ENCODE data around the gene ERGIC1.

DNA sequence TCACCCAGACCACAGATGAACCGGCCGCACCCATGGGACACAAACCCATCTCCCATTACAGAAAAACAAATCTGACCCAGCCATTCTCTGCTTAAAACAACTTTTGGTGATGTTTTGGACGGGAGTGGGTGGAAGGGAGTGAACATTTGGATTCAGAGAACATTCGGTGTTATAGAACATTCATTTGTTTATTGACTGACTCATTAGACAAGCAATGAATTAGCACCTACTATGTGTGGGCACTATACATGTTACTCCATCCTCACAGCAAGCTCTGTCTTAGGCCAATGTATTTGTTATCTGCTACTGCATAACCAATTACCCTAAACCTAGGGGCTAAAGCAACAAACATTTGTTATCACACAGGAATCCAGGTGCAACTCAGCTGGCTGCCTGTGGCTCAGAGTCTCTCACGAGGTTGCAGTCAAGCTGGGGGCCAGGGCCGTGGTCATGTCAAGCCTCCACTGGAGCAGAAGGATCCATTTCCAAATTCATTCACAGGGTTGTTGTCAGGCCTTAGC, 5.1 kb upstream of the ERGIC1 start:
- TF ChIP-seq, protein P1, sequence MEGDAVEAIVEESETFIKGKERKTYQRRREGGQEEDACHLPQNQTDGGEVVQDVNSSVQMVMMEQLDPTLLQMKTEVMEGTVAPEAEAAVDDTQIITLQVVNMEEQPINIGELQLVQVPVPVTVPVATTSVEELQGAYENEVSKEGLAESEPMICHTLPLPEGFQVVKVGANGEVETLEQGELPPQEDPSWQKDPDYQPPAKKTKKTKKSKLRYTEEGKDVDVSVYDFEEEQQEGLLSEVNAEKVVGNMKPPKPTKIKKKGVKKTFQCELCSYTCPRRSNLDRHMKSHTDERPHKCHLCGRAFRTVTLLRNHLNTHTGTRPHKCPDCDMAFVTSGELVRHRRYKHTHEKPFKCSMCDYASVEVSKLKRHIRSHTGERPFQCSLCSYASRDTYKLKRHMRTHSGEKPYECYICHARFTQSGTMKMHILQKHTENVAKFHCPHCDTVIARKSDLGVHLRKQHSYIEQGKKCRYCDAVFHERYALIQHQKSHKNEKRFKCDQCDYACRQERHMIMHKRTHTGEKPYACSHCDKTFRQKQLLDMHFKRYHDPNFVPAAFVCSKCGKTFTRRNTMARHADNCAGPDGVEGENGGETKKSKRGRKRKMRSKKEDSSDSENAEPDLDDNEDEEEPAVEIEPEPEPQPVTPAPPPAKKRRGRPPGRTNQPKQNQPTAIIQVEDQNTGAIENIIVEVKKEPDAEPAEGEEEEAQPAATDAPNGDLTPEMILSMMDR (IDR thresholded peaks at IDR 0.05; ENCODE audit: control extremely low read depth in 1 of 3, insufficient read depth in 1 of 3, low read depth in 1 of 3, low read length in 3 of 3) = no peak
- TF ChIP-seq, protein P2, sequence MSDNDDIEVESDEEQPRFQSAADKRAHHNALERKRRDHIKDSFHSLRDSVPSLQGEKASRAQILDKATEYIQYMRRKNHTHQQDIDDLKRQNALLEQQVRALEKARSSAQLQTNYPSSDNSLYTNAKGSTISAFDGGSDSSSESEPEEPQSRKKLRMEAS (IDR thresholded peaks at IDR 0.05) = no peak
- TF ChIP-seq POLR2A (IDR thresholded peaks at IDR 0.05; ENCODE audit: control extremely low read depth in 1 of 2, low read depth in 2 of 2, low read length in 2 of 2) (no peak), SIN3A (conservative IDR thresholded peaks at IDR 0.05 in 1 of 2, IDR thresholded peaks at IDR 0.05 in 1 of 2; ENCODE audit: low read depth in 1 of 2, low read length in 2 of 2) (no peak), NANOG (IDR thresholded peaks at IDR 0.05; ENCODE audit: insufficient read depth, low read depth, low read length, poor library complexity, severe bottlenecking) (no peak)
